ENCODE data around the gene GKAP1. TPM values are rescaled to one million over a fixed set of nuclear protein-coding genes. Genes with fewer than 3 reads are reported as not detected.

The GKAP1 gene
- total RNA-seq, 2 experiments from 2014 or later: 3.3 to 4.2 TPM

DNA sequence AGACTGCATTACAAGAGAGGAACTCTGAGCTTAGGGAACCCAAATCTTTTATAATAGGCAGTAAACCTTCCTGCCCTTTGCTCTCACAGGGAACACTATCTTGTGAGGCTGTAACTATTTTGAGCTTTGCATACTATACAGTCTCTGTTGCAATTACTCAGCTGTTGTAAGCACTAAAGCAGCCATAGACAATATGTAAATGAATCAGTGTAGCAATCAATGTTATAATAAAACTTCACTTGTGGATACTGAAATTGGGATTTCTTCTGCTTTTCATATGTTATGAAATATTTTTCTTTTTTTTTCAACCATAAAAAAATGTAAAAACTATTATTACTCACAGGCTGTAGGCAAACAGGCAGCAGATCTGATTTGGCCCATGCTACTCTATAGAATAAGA, 93.1 kb downstream of the GKAP1 start:
- Mint-ChIP-seq H3K4me1 (no peaks in the 10 kb centered on the region), H3K27ac (no peak overlapping the region), H3K36me3 (ENCODE audit: low read depth) (no peaks in the 10 kb centered on the region), H3K9me3 (ENCODE audit: low read depth) (peaks cover 1% of the 10 kb centered on the region), H3K4me3 (no peak overlapping the region), H3K27me3 (no peaks in the 10 kb centered on the region)
- intact Hi-C loops (cut with DNase I, micrococcal nuclease): no loop called here
- no peak for DNase-seq
- ChIA-PET POLR2A (no interaction called here), CTCF (no interaction called here)
- no peak for ATAC-seq

DNA sequence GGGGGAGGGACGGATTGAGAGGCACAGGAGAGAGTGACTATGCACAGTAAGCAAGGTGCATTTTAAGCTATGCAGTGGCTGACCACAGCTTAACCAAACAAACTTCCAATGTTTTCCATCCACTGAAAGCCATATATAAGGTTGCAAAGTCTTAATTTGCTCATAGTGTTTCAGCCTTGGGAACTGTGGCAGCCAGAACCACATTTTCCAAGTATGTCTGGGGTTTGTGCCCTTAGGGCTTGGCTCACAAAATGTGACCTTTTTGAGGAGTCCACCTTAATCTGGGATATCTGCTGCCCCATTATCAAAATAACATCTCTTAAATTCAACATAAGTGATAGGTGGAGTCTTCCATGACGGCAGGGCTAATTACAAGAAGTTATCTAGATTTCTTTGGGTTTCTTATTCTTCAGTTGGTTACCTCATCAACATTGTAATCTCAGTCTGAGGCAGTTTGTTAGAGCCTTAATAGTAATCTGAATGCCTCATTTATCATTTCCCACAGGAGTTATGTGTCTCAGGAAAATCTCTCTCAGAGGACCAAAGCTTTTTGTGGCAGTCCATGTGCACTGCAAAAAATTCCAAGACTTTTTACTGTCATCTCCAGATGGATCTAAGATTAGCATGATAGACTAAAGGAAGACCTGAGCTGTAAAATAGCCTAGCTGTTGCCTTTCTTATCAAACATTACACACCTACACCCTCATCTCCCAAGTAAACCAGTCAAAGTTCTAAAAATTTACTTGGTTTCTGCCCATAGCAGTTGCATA, 94.7 kb downstream of the GKAP1 start:
- ATAC-seq: no peak
- intact Hi-C loops (cut with DNase I, micrococcal nuclease): no loop called here
- peaks cover 1% of the 10 kb centered on the region for H3K9me3 Mint-ChIP-seq (ENCODE audit: low read depth)
- H3K36me3 Mint-ChIP-seq (ENCODE audit: low read depth): no peaks in the 10 kb centered on the region
- POLR2A ChIA-PET: no interaction called here
- DNase-seq: no peak
- no peak overlapping the region for H3K27ac Mint-ChIP-seq
- no peaks in the 10 kb centered on the region for H3K27me3 Mint-ChIP-seq
- CTCF ChIA-PET: interaction anchor here (1.3 kb wide), 1 partner anchor 9 kb away, joined by 4 read pairs; no protein-coding TSS in a partner anchor
- H3K4me3 Mint-ChIP-seq: no peak overlapping the region
- no peaks in the 10 kb centered on the region for H3K4me1 Mint-ChIP-seq

DNA sequence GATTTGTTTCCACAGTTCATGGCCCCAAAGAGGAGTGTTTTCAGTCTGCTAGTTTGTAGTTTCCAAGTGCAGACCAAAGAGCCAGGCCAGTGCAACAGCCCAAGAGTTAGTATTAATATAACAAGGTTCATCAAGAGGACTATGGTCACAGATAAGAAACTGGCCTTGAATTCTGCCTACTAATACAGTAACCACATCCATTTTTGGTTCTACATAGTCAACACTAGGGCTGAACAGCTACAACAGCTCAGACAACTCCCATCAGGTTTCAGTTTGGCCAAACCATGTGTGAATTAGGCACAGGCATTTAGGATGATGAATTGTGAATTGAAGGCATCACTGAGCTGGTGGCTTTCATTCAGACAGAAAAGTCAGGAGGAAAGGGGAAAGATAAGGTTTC, 96.1 kb downstream of the GKAP1 start:
- Mint-ChIP-seq H3K4me1 (no peaks in the 10 kb centered on the region), H3K36me3 (ENCODE audit: low read depth) (no peaks in the 10 kb centered on the region), H3K4me3 (no peak overlapping the region), H3K27ac (no peak overlapping the region), H3K27me3 (no peaks in the 10 kb centered on the region), H3K9me3 (ENCODE audit: low read depth) (peaks cover 1% of the 10 kb centered on the region)
- CTCF ChIA-PET: no interaction called here
- DNase-seq: no peak
- intact Hi-C loops (cut with DNase I, micrococcal nuclease): no loop called here
- POLR2A ChIA-PET: interaction anchor here (0.6 kb wide), 1 partner anchor 15 kb away, joined by 4 read pairs; no protein-coding TSS in a partner anchor
- ATAC-seq: no peak

DNA sequence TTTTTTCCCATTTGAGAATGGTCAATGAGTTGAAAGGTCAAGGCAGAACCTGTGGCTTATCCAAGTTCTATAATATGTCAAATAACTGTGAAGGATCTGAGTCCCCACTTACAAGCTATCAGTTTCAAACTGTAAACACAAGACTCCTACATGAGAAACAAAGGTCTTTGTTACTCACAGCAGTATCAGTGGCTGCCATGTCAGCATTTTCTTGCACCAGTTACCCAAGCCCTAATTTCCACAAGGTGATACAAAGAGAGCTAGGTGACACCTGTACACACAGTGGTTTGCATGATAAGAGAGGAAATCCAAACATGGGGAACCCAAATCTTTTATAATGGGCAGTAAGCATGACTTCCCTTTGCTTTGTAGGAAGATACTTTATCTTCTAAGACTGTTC, 101.8 kb downstream of the GKAP1 start:
- no peaks in the 10 kb centered on the region for H3K27me3 Mint-ChIP-seq
- intact Hi-C loops (cut with DNase I, micrococcal nuclease): loop anchor here in 1 of 2 experiments (2.0 kb wide), 1 partner anchor 95 kb away; no protein-coding TSS in a partner anchor
- ATAC-seq: no peak
- POLR2A ChIA-PET: no interaction called here
- peaks cover 1% of the 10 kb centered on the region for H3K36me3 Mint-ChIP-seq (ENCODE audit: low read depth)
- no peaks in the 10 kb centered on the region for H3K9me3 Mint-ChIP-seq (ENCODE audit: low read depth)
- no peaks in the 10 kb centered on the region for H3K4me1 Mint-ChIP-seq
- DNase-seq: no peak
- H3K27ac Mint-ChIP-seq: no peak overlapping the region
- CTCF ChIA-PET: interaction anchor here (0.7 to 1.4 kb wide), 4 partner anchors 16 to 223 kb away, joined by 3 to 4 read pairs (median 3); no protein-coding TSS in a partner anchor
- H3K4me3 Mint-ChIP-seq: no peak overlapping the region

DNA sequence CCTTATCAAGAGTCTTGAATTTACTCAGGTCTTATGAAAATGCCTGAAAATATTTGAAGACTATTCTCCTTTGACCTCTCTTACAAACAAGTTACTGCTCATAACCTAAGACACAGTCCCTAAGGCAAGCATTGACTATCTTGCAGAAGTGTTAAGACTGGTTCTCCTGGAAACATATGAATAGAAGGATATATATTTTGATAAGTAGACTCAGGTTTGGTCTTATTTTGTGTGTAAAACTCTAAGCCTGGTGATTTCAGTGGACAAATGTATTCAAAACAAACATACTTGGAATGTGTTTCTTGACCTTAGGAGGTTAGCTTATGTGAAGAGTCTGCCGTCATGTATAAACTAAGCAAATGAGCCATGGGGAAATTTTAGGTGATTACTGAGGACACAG, 102.3 kb downstream of the GKAP1 start:
- intact Hi-C loops (cut with DNase I, micrococcal nuclease): loop anchor here in 1 of 2 experiments (2.0 kb wide), 1 partner anchor 94 kb away; no protein-coding TSS in a partner anchor
- DNase-seq (no peak), ATAC-seq (no peak)
- ChIA-PET CTCF (interaction anchor here (1.0 to 1.4 kb wide), 4 partner anchors 16 to 47 kb away, joined by 3 read pairs; no protein-coding TSS in a partner anchor), POLR2A (no interaction called here)
- no peak overlapping the region for H3K4me3 Mint-ChIP-seq
- H3K4me1 Mint-ChIP-seq: no peaks in the 10 kb centered on the region
- H3K27ac Mint-ChIP-seq: no peak overlapping the region
- peaks cover 1% of the 10 kb centered on the region for H3K36me3 Mint-ChIP-seq (ENCODE audit: low read depth)
- no peaks in the 10 kb centered on the region for H3K9me3 Mint-ChIP-seq (ENCODE audit: low read depth)
- no peaks in the 10 kb centered on the region for H3K27me3 Mint-ChIP-seq

DNA sequence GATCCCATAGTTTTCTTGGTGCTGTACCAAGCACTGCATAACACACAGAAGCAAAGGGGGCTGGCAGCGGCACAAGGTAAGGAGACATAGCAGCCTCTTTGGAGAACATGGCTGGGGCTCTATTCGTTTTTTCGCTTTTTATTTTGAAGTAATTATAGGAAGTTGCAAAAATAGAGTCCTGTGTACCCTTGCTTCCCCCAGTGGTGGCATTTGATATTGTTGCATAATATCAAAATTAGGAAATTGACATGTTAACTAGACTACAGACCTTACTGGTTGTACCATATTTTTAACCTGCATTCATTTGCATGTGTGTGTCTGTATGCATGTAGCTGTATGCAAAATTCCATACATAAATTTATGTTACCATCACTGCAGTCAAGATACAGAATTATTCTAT, 103.2 kb downstream of the GKAP1 start:
- no peaks in the 10 kb centered on the region for H3K9me3 Mint-ChIP-seq (ENCODE audit: low read depth)
- ATAC-seq: peak; percentile 42
- CTCF ChIA-PET: interaction anchor here (1.0 to 1.4 kb wide), 2 partner anchors 15 to 25 kb away, joined by 3 read pairs; no protein-coding TSS in a partner anchor

DNA sequence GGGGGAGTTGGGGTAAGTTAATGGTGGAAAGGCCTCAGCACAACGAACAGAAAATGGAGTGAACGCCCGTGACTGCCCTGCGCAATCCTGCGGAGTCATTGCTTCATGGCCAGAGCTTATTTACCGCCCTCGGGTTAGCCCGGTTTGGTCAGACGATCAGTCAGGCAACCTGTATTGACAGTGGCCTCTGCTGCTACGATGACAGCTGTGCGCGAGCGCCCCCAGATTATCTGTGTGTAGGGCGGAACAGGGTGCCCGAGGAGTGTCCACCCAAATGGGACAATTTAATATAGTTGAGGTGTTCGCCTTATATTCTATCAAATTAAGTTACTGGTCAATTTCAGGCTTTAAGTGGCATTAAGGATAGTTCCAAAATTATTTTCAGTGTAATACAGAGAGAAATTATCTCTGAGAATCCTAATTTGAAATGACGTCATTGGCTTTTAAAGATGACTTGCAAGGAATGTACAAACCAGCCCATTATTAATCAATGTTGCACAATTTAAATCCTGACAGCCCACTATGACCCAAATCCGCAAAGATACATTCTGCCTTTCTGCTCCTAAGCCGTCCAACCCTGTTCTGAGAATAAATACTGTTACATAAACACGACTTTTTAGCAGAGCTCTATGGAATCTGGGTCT, 108.9 kb downstream of the GKAP1 start:
- Mint-ChIP-seq H3K27me3 (no peaks in the 10 kb centered on the region), H3K36me3 (ENCODE audit: low read depth) (peaks cover 19% of the 10 kb centered on the region), H3K9me3 (ENCODE audit: low read depth) (no peaks in the 10 kb centered on the region), H3K4me3 (peak overlapping the region; percentile 80), H3K4me1 (peaks cover 34% of the 10 kb centered on the region), H3K27ac (peak overlapping the region; percentile 100)
- DNase-seq (peak; percentile 67), ATAC-seq (peak; percentile 13)
- POLR2A ChIA-PET: interaction anchor here (0.7 to 1.9 kb wide), 7 partner anchors 10 to 588 kb away, joined by 3 to 8 read pairs (median 4); partner anchors contain the start of genes KIF27 and RMI1
- CTCF ChIA-PET: interaction anchor here (0.9 to 2.5 kb wide), 3 partner anchors 10 to 59 kb away, joined by 3 to 6 read pairs (median 4); no protein-coding TSS in a partner anchor
- intact Hi-C loops (cut with DNase I, micrococcal nuclease): loop anchor here (1.0 to 5.0 kb wide), 4 partner anchors 85 to 236 kb away; partner anchors contain the start of genes GKAP1 (in 1 of the 2), IDNK (in 1 of the 2) and KIF27 (in 1 of the 2)

More for the DNA sequence above, 103.2 kb downstream of the GKAP1 start:
- POLR2A ChIA-PET: no interaction called here
- Mint-ChIP-seq H3K27me3 (no peaks in the 10 kb centered on the region), H3K36me3 (ENCODE audit: low read depth) (peaks cover 1% of the 10 kb centered on the region), H3K27ac (no peak overlapping the region), H3K4me1 (peaks cover 2% of the 10 kb centered on the region), H3K4me3 (no peak overlapping the region)
- intact Hi-C loops (cut with DNase I, micrococcal nuclease): loop anchor here in 1 of 2 experiments (2.0 kb wide), 1 partner anchor 94 kb away; no protein-coding TSS in a partner anchor
- DNase-seq: no peak

DNA sequence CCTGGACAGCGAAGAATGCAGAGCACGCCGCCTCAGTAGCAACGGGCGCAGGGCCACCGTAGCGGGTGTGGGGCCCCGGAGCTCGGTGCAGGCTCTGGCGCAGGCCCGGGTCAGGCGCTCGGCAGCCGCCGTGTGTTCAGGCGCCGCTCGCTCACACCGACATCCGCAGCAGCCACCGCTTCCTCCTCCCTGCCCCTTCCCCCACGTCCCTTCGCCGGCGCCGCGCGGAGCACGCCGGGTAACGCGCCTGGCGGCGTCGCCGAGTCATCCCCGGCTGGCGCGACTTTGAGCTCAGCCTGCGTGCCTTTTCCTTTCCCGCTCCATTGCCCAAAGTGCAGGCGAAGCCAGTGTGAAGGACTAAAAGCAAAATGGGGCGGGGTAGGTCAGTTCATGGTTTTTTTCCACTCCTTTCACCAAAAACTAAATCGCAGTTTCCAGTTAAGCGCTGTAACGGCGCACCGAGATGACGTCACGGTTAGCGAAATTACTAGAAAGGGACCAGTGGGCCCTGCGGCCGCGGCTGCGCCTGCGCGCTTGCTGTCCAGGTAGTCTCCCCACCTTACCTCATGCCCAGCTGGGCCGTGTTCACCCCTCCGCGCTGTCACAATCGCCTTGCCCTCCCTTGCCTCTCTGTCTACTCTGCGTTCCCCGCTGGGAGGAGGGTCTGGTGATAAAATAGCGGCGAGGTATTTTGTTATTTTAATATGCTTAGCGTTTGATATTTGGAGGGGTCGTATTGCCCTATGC, 109.6 kb downstream of the GKAP1 start, which contains the start of gene UBQLN1:
TSS of gene UBQLN1 (minus strand) at position 191 of the 747 bp plus-strand sequence. CDS start 279 bp downstream, outside the sequence.
- H3K4me1 Mint-ChIP-seq: peaks cover 40% of the 10 kb centered on the region
- H3K4me3 Mint-ChIP-seq: peak within 1 kb of the TSS; percentile 80
- H3K27ac Mint-ChIP-seq: peak within 1 kb of the TSS; percentile 100
- H3K36me3 Mint-ChIP-seq (ENCODE audit: low read depth): peaks cover 18% of the 10 kb centered on the region
- POLR2A ChIA-PET: interaction anchor here (0.7 to 2.0 kb wide), 8 partner anchors 9 to 588 kb away, joined by 3 to 9 read pairs (median 4); partner anchors contain the start of genes KIF27 and RMI1
- peak; percentile 80 for ATAC-seq
- CTCF ChIA-PET: interaction anchor here (0.9 to 2.5 kb wide), 3 partner anchors 10 to 59 kb away, joined by 3 to 6 read pairs (median 4); no protein-coding TSS in a partner anchor
- DNase-seq: peak; percentile 94
- intact Hi-C loops (cut with DNase I, micrococcal nuclease): loop anchor here (1.0 to 5.0 kb wide), 6 partner anchors 85 to 272 kb away; partner anchors contain the start of genes GKAP1 (in 2 of the 2), HNRNPK (in 2 of the 2), IDNK (in 2 of the 2) and KIF27 (in 2 of the 2)
- no peaks in the 10 kb centered on the region for H3K27me3 Mint-ChIP-seq
- no peaks in the 10 kb centered on the region for H3K9me3 Mint-ChIP-seq (ENCODE audit: low read depth)

DNA sequence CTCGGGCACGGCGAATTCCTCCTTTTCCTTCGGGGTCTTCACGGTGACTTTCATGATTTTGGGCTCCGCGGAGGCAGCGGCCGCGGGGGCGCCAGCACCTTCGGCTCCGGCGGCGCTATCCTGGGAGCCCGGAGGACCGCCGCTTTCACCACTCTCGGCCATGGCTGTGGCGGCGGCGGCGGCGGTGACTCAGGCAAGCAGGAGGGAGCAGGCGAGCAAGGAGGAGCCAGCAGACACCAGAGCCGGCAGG, 110.1 kb downstream of the GKAP1 start:
- ChIA-PET POLR2A (interaction anchor here (1.1 to 2.0 kb wide), 5 partner anchors 9 to 273 kb away, joined by 3 to 9 read pairs (median 6); partner anchors contain the start of genes KIF27 and RMI1), CTCF (interaction anchor here (2.5 kb wide), 1 partner anchor 58 kb away, joined by 6 read pairs; no protein-coding TSS in a partner anchor)
- Mint-ChIP-seq H3K36me3 (ENCODE audit: low read depth) (peaks cover 18% of the 10 kb centered on the region), H3K4me3 (peak overlapping the region; percentile 80), H3K4me1 (peaks cover 43% of the 10 kb centered on the region), H3K27ac (peak overlapping the region; percentile 100), H3K9me3 (ENCODE audit: low read depth) (no peaks in the 10 kb centered on the region), H3K27me3 (no peaks in the 10 kb centered on the region)
- intact Hi-C loops (cut with DNase I, micrococcal nuclease): loop anchor here (1.0 to 5.0 kb wide), 6 partner anchors 84 to 273 kb away; partner anchors contain the start of genes GKAP1 (in 2 of the 2), HNRNPK (in 2 of the 2), RMI1 (in 2 of the 2) and IDNK (in 1 of the 2)
- DNase-seq (peak; percentile 89), ATAC-seq (peak; percentile 77)

DNA sequence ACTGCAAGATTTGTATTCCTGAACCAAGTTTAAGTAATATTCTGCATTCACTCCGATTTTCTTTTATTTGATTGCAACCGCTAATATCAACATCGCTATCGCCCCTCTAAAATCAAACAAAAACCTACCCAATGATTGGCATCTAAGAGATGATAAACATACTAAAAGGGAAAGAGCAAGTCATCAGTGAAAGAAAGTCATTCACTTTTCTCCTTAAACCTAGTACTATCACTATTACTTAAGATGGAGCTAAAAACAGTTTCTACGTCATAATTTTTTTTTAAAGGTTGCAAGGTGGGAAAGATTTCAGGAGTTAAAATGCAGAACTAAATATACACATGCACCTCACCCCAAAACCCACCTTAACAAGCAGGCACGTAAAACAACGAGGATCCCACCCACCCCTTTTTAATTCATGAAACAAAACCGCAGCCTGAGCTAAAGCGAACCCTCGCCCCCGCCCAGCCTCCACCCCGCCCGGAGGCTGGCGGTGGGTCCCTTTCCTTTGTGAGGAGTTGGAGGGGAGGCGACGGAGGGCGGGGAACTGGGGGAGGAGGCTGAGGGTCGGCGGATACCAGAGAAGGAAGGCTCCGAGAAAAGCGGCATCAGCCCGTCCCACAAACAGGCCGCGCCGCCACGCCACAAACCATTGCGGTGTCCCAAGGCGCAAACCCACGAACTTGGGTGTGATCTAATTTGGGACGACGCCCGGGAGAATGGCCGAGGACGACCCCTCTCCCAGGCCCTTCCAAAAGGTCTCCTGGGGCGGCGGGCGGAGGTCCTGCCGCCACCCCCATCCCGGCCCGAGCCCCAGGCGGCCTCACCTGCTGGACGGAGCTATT, 110.7 kb downstream of the GKAP1 start:
- Mint-ChIP-seq H3K9me3 (ENCODE audit: low read depth) (no peaks in the 10 kb centered on the region), H3K4me3 (peak overlapping the region; percentile 80), H3K36me3 (ENCODE audit: low read depth) (peaks cover 18% of the 10 kb centered on the region), H3K27ac (peak overlapping the region; percentile 100), H3K27me3 (no peaks in the 10 kb centered on the region), H3K4me1 (peaks cover 48% of the 10 kb centered on the region)
- ATAC-seq (peak; percentile 34), DNase-seq (peak; percentile 77)
- ChIA-PET POLR2A (interaction anchor here (0.7 to 2.0 kb wide), 5 partner anchors 8 to 765 kb away, joined by 3 to 9 read pairs (median 4); partner anchors contain the start of gene RMI1), CTCF (interaction anchor here (1.0 to 2.5 kb wide), 2 partner anchors 58 to 273 kb away, joined by 4 to 6 read pairs; partner anchors contain the start of gene HNRNPK)
- intact Hi-C loops (cut with DNase I, micrococcal nuclease): loop anchor here (1.0 to 5.0 kb wide), 7 partner anchors 18 to 273 kb away; partner anchors contain the start of genes GKAP1 (in 2 of the 2), HNRNPK (in 2 of the 2), RMI1 (in 2 of the 2) and IDNK (in 1 of the 2)

All from activated CD4-positive, alpha-beta T cell treated with anti-CD3 and anti-CD28 coated beads for 36 hours (primary cell).